Skeletal muscle tissue (tissue), 4 donors: ENCODE results near the gene KCNK7. TPM values are rescaled to one million over a fixed set of nuclear protein-coding genes. Genes with fewer than 3 reads are reported as not detected.

ENCODE experiments used
- H3K27ac ChIP-seq: one replicate; pipeline ENCODE4 v1.7.0; 2013; ENCODE audit warnings: mild to moderate bottlenecking, low read depth, low read length, inconsistent platforms
- H3K27me3 ChIP-seq, 3 donors: one replicate each; pipeline ENCODE4 v1.7.0; 2013; ENCODE audit warnings: low read length in 3 of 3; ENCODE audit not compliant: control insufficient read depth in 3 of 3, insufficient read depth in 3 of 3
- H3K36me3 ChIP-seq, 3 donors: one replicate each; pipeline ENCODE4 v1.7.0; 2013; ENCODE audit warnings: low read length in 3 of 3; ENCODE audit not compliant: control insufficient read depth in 3 of 3, insufficient read depth in 3 of 3
- H3K4me1 ChIP-seq, 3 donors: one replicate each; pipeline ENCODE4 v1.7.0; 2013; ENCODE audit warnings: low read length in 3 of 3, mild to moderate bottlenecking in 3 of 3; ENCODE audit not compliant: control insufficient read depth in 3 of 3, insufficient read depth in 3 of 3
- H3K4me3 ChIP-seq, 3 donors: one replicate each; pipeline ENCODE4 v1.7.0; 2013; ENCODE audit warnings: low read length in 3 of 3
- H3K9ac ChIP-seq, 3 donors: one replicate each; pipeline ENCODE4 v1.7.0; 2013; ENCODE audit warnings: low read length in 3 of 3, mild to moderate bottlenecking in 3 of 3, moderate library complexity in 2 of 3, low read depth in 1 of 3
- H3K9me3 ChIP-seq, 3 donors: one replicate each; pipeline ENCODE4 v1.7.0; 2013; ENCODE audit warnings: low read length in 3 of 3; ENCODE audit not compliant: control insufficient read depth in 3 of 3
- total RNA-seq: library from RNA; depleted of rRNA; stranded (reverse); fragments of >200 nt; gene quantifications from one replicate; pipeline ENCODE4 v1.2.3, GENCODE V29; 2014
- donor health status: Osteomylitis.

The KCNK7 gene
- total RNA-seq, 1 donor from 2014 or later, result not detected

DNA sequence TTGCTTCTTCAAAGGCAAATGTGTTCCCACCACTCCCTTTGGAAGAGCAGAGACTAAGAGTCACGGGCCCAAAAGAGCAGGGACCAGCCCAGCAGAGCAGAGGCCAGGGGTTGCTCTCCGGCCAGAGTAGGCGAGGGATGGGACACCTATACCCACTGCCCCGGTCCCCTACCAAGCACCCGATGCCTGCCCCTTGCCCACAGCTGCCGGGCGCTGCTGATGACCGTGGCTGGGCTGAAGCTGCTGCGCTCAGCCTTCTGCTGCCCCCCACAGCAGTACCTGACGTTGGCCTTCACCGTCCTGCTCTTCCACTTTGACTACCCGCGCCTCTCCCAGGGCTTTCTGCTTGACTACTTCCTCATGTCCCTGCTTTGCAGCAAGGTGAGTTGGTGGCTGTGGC is 31.6 kb upstream of the KCNK7 start:
- Histone ChIP-seq H3K4me3 (no peak overlapping the region), H3K4me1 (no peaks in the 10 kb centered on the region), H3K9ac (no peak overlapping the region), H3K27ac (no peak overlapping the region), H3K9me3 (no peaks in the 10 kb centered on the region), H3K36me3 (peaks cover 75 to 83% (median 82%) of the 10 kb centered on the region in 3 donors), H3K27me3 (no peaks in the 10 kb centered on the region)

DNA sequence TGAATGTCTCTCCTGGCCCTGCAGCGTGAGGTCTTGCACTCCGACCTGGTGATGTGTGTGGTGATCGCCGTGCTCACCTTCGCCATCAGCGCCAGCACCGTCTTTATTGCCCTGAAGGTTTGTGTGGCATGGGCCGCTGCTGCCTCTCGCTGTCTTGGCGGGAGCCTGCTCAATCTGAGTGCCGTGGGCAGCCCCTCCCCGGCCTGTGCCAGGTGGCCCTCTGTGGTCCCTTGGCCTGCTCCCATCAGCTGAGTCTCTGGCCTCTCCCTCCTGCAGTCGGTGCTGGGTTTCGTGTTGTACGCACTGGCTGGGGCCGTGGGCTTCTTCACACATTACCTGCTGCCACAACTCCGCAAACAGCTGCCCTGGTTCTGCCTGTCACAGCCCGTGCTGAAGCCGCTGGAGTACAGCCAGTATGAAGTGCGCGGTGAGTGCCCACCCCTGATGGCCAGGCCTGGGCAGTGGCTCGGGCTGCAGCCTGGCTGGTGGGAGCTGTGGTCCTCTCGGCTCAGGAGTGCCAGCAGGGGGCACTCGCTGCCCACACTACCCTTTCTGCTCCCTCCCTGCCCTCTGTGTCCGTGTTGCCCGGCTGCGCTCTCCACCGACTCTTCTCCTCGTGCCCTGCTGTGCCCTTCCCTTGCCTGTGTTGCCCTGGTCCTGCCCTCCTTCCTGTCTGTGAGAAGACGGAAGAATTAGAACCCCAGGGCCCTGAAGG is 30.2 kb upstream of the KCNK7 start:
- H3K36me3 ChIP-seq, result peaks cover 73 to 86% (median 76%) of the 10 kb centered on the region in 3 donors
- no peaks in the 10 kb centered on the region for H3K4me1 ChIP-seq
- no peaks in the 10 kb centered on the region for H3K9me3 ChIP-seq
- H3K27me3 ChIP-seq, result no peaks in the 10 kb centered on the region
- no peak overlapping the region for H3K9ac ChIP-seq
- H3K27ac ChIP-seq, result no peak overlapping the region
- no peak overlapping the region for H3K4me3 ChIP-seq

DNA sequence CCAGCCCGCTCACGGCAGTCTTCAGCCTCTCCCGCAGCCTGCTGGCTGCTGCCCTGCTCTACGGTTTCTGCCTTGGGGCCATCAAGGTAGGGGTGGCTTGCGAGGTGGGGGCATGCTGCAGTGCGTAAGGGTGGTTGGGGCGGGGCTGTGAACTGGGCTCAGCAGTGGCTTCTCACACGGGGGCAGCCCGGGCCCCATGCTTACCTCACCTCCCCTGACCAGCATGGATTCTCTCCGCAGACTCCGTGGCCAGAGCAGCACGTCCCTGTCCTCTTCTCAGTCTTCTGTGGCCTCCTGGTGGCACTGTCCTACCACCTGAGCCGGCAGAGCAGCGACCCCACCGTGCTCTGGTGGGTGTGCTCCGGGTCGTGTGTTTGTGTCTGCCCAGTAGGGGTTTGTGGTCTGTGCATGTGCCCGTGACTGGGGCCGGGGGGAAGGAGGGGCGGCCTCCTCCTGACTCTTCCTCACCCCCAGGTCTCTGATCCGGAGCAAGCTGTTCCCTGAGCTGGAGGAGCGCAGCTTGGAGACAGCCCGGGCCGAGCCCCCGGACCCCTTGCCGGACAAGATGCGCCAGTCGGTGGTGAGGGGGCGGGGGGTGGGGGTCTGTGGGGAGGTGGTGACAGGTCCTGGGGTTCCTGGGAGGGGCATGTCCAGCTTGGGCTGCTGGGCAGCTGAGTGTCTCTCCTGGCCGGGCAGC is 29.5 kb upstream of the KCNK7 start:
- no peaks in the 10 kb centered on the region for H3K27me3 ChIP-seq
- H3K4me3 ChIP-seq, result no peak overlapping the region
- H3K27ac ChIP-seq, result no peak overlapping the region
- H3K9ac ChIP-seq, result no peak overlapping the region
- no peaks in the 10 kb centered on the region for H3K4me1 ChIP-seq
- H3K9me3 ChIP-seq, result no peaks in the 10 kb centered on the region
- peaks cover 73 to 86% (median 75%) of the 10 kb centered on the region in 3 donors for H3K36me3 ChIP-seq

DNA sequence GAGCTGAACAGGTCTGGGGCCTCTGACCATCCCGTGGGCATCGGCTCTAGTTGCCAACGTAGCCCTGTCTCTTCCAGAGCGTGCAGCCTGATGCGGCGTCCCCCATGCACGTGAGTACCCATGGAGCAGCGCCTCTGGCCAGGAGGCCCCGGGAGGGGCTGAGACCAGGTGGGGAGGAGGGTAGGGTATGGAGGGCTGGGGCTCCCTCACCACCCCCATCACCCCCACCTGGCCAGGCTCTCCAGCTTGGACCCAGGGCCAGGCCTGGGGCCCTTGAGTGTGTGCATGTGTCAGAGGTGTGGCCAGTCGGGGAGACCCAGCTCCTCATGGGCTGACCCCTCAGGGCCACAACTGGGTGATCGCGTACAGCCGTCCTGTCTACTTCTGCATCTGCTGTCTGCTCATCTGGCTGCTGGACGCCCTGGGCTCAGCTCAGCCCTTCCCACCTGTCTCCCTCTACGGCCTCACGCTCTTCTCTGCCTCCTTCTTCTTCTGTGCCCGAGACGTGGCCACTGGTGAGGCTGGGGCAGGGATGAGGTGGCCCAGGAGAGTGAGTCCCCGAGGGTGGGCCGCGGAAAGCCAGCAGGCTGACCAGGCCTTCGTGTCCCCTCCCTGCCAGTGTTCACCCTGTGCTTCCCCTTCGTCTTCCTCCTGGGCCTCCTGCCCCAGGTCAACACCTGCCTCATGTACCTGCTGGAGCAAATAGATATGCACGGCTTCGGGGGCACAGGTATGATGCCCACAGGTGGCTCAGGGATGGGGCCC is 28.4 kb upstream of the KCNK7 start:
- no peaks in the 10 kb centered on the region for H3K9me3 ChIP-seq
- no peak overlapping the region for H3K9ac ChIP-seq
- H3K4me3 ChIP-seq, result no peak overlapping the region
- no peaks in the 10 kb centered on the region for H3K4me1 ChIP-seq
- peaks cover 73 to 86% (median 75%) of the 10 kb centered on the region in 3 donors for H3K36me3 ChIP-seq
- no peak overlapping the region for H3K27ac ChIP-seq
- no peaks in the 10 kb centered on the region for H3K27me3 ChIP-seq

DNA sequence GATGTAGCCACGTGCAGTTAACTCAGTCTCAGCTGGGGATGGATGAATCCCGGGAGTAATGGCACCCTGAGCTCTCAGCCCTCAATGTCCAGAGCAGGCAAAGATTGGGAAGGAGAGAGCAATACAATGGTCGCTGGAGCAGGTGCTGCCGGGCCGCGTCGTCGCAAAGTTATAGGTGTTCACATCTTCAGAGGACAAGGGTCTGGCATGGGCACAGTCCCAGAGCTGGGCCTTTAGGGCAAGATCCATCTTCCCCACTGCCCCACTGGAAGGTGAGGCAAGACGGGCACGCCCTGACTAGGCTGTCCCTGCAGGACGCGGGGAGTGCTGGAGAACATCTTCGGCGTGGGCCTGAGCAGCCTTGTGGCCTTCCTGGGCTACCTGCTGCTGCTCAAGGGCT is 27.6 kb upstream of the KCNK7 start:
- no peak overlapping the region for H3K27ac ChIP-seq
- no peaks in the 10 kb centered on the region for H3K9me3 ChIP-seq
- no peaks in the 10 kb centered on the region for H3K4me1 ChIP-seq
- H3K27me3 ChIP-seq, result no peaks in the 10 kb centered on the region
- no peak overlapping the region for H3K4me3 ChIP-seq
- peaks cover 74 to 88% (median 76%) of the 10 kb centered on the region in 3 donors for H3K36me3 ChIP-seq
- no peak overlapping the region for H3K9ac ChIP-seq

DNA sequence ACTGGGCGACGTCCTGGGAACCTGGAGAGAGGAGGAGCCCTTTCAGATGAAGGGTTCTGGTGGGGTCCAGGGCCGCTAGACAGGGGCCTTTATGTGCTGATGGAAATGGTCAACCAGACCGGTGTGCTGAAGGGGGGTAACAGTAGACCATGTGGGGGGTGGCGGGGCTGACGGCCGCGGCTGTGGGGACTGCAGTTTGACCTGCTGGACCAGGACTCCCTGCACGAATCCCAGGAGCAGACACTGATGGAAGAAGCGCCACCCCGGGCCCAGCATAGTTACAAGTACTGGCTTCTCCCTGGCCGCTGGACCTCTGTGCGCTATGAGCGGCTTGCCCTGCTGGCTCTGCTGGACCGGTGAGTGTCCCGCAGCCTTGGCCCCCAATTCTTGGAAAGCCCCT is 26.4 kb upstream of the KCNK7 start:
- H3K36me3 ChIP-seq, result peaks cover 73 to 87% (median 74%) of the 10 kb centered on the region in 3 donors
- no peaks in the 10 kb centered on the region for H3K27me3 ChIP-seq
- no peaks in the 10 kb centered on the region for H3K9me3 ChIP-seq
- peaks cover 5 to 6% (median 6%) of the 10 kb centered on the region in 3 donors for H3K4me1 ChIP-seq
- no peak overlapping the region for H3K4me3 ChIP-seq
- H3K9ac ChIP-seq, result no peak overlapping the region
- H3K27ac ChIP-seq, result no peak overlapping the region

DNA sequence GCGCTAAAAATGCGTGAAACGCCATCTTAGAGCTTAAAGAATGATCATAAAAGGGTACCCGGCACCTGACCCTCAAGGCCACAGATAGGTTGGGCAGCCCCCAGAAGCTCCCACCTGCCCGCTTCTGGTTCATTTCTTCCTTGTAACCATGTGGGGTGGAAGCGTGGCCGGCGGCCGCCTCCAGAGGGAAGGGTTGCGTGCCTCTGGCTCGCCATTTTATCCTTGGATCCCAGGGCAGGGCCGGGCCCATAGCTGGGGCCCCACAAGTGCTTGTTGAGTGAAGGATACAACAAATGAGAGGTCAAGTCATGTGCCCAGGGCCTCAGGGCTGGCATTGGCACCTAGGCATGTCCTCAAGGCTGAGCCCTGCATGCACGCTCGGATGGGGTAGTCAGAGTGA is 25.9 kb upstream of the KCNK7 start:
- Histone ChIP-seq H3K4me3 (no peak overlapping the region), H3K27ac (no peak overlapping the region), H3K27me3 (no peaks in the 10 kb centered on the region), H3K4me1 (peaks cover 11 to 12% (median 11%) of the 10 kb centered on the region in 3 donors), H3K36me3 (peaks cover 68 to 81% (median 68%) of the 10 kb centered on the region in 3 donors), H3K9ac (no peak overlapping the region), H3K9me3 (no peaks in the 10 kb centered on the region)

DNA sequence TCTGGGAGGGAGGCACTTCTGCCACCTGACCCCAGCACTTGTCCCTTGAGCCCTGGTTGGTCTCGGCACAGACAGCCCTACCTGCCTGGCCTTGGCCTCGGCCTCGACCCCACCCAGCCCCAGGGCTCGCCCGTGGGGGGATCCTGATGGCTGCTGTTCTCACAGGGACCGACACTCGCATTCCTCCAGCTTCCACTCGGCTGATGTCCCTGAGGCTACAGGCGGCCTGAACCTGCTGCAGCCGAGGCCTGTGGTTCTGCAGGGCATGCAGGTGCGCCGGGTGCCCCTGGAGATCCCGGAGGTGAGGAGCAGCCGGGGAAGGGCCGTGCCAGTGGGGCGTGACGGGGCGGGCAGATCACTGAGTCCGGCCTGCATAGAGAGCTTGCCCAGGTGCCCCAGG is 25.1 kb upstream of the KCNK7 start:
- Histone ChIP-seq H3K9me3 (no peaks in the 10 kb centered on the region), H3K9ac (no peak overlapping the region), H3K4me1 (peaks cover 14 to 15% (median 14%) of the 10 kb centered on the region in 3 donors), H3K36me3 (peaks cover 62 to 73% (median 62%) of the 10 kb centered on the region in 3 donors), H3K4me3 (no peak overlapping the region), H3K27me3 (no peaks in the 10 kb centered on the region), H3K27ac (no peak overlapping the region)

DNA sequence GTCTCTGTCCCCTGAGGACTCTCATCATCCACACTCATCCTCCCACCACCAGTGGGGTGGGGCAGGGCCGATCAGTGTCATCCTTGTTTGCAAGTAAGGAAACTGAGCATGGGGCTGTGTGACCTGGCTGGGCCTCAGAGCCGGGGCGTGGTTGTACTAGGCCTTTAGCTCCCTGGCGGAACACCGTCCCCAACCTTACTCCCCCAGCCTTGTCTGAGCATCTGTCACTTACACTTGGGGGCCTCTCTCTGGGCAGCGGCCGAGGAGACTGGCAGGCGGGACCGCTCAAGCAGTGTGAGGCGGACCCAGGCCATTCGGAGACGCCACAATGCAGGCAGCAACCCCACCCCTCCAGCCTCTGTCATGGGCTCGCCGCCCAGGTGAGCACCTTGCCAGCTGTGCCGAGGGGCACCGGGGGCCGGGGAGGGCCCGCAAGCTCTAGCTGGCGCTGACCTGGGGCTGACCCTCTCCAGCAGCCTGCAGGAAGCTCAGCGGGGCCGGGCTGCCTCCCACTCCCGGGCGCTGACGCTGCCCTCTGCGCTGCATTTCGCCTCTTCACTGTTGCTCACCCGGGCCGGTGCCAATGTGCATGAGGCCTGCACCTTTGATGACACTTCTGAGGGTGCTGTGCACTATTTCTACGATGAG is 23.8 kb upstream of the KCNK7 start:
- no peak overlapping the region for H3K4me3 ChIP-seq
- no peaks in the 10 kb centered on the region for H3K9me3 ChIP-seq
- H3K9ac ChIP-seq, result no peak overlapping the region
- peaks cover 14 to 17% (median 17%) of the 10 kb centered on the region in 3 donors for H3K4me1 ChIP-seq
- peaks cover 52 to 62% (median 52%) of the 10 kb centered on the region in 3 donors for H3K36me3 ChIP-seq
- no peak overlapping the region for H3K27ac ChIP-seq
- H3K27me3 ChIP-seq, result no peaks in the 10 kb centered on the region
